Keratinocyte (primary cell): ENCODE measurements around the gene IFI27. TPM values are rescaled to one million over a fixed set of nuclear protein-coding genes. Genes with fewer than 3 reads are reported as not detected.

Source experiments
- DNase-seq: peaks from one replicate; pipeline ENCODE4 v3.0.0-alpha.2; 2011; ENCODE audit warnings: low read depth, missing footprints, low spot score
- FAIRE-seq: peaks from 2 replicates; lab custom pipeline; 2011; peaks lifted over from hg19 to GRCh38; lab: Jason Lieb, UNC
- H2AFZ ChIP-seq: 2 replicates; pipeline ENCODE4 v1.6.0; 2012; ENCODE audit warnings: low read length, control low read depth, inconsistent platforms; ENCODE audit not compliant: control insufficient read depth
- H3K27ac ChIP-seq: 2 replicates; pipeline ENCODE4 v1.5.1; 2011; ENCODE audit warnings: low read length; ENCODE audit not compliant: control insufficient read depth, insufficient read depth
- H3K27me3 ChIP-seq: 3 replicates; pipeline ENCODE4 v1.6.0; 2011; ENCODE audit warnings: low read length; ENCODE audit not compliant: control insufficient read depth, insufficient read depth; ENCODE audit errors: extremely low read depth
- H3K36me3 ChIP-seq, 2 experiments: 2 replicates in 1 of 2; 3 replicates in 1 of 2; pipeline ENCODE4 v1.5.1; 2011; ENCODE audit warnings: low read length in 2 of 2, mild to moderate bottlenecking in 1 of 2; ENCODE audit not compliant: control insufficient read depth in 2 of 2, insufficient read depth in 2 of 2; ENCODE audit errors: extremely low read depth in 1 of 2
- H3K4me1 ChIP-seq: 3 replicates; pipeline ENCODE4 v1.5.1; 2011; ENCODE audit warnings: low read length; ENCODE audit not compliant: control insufficient read depth, insufficient read depth; ENCODE audit errors: extremely low read depth
- H3K4me2 ChIP-seq: 3 replicates; pipeline ENCODE4 v1.6.0; 2011; ENCODE audit warnings: low read depth, low read length; ENCODE audit not compliant: control insufficient read depth, insufficient read depth; ENCODE audit errors: extremely low read depth
- H3K4me3 ChIP-seq, 3 experiments: fragments of 200-600 bp in 1 of 3; sonication (generic) in 1 of 3; 2 replicates in 2 of 3; 3 replicates in 1 of 3; pipeline ENCODE4 v1.5.1; 2011 to 2016; ENCODE audit warnings: low read length in 3 of 3, mild to moderate bottlenecking in 3 of 3, control low read depth in 2 of 3, inconsistent platforms in 1 of 3, low read depth in 1 of 3, mixed read lengths in 1 of 3, mixed run types in 1 of 3, moderate library complexity in 1 of 3; ENCODE audit not compliant: control insufficient read depth in 2 of 3, insufficient read depth in 2 of 3; ENCODE audit errors: extremely low read depth in 1 of 3
- H3K79me2 ChIP-seq: 2 replicates; pipeline ENCODE4 v1.6.0; 2012; ENCODE audit warnings: low read length; ENCODE audit not compliant: control insufficient read depth, insufficient read depth
- H3K9ac ChIP-seq: 3 replicates; pipeline ENCODE4 v1.6.0; 2011; ENCODE audit warnings: low read length; ENCODE audit not compliant: control insufficient read depth, insufficient read depth; ENCODE audit errors: extremely low read depth
- H3K9me1 ChIP-seq: 3 replicates; pipeline ENCODE4 v1.6.0; 2011; ENCODE audit warnings: low read length; ENCODE audit not compliant: control insufficient read depth, insufficient read depth; ENCODE audit errors: extremely low read depth
- H3K9me3 ChIP-seq: 2 replicates; pipeline ENCODE4 v1.5.1; 2012; ENCODE audit warnings: low read depth, low read length; ENCODE audit not compliant: control insufficient read depth
- H4K20me1 ChIP-seq: 3 replicates; pipeline ENCODE4 v1.6.0; 2011; ENCODE audit warnings: low read length; ENCODE audit not compliant: control insufficient read depth, insufficient read depth; ENCODE audit errors: extremely low read depth
- CTCF ChIP-seq, 3 experiments: IDR thresholded peaks in 1 of 3; conservative IDR thresholded peaks in 1 of 3; optimal IDR thresholded peaks in 1 of 3; 2 replicates in 2 of 3; 3 replicates in 1 of 3; pipeline versions ENCODE3 to v1.5.1; 2011; ENCODE audit warnings: low read length in 3 of 3, mild to moderate bottlenecking in 3 of 3, moderate library complexity in 2 of 3, control low read depth in 1 of 3, inconsistent platforms in 1 of 3; ENCODE audit not compliant: insufficient read depth in 2 of 3; ENCODE audit errors: extremely low read depth in 1 of 3
- EZH2 ChIP-seq: IDR thresholded peaks from one replicate; pipeline ENCODE4 v1.6.1; 2012; ENCODE audit warnings: inconsistent platforms, mild to moderate bottlenecking, low read length, moderate library complexity
- dilution Hi-C: fragments of 300-500 bp; cut with MboI; formaldehyde crosslinking; loops from one replicate; pipeline ENCODE4 v1.7.0; 2020; ENCODE audit warnings: low sequenced_read_pairs; ENCODE audit not compliant: extremely low pct_ligation_motif_present
- polyA plus RNA-seq, 5 experiments: library from polyadenylated mRNA; depleted of rRNA in 3 of 5; stranded (reverse) in 3 of 5; stranded (forward) in 1 of 5; unstranded in 1 of 5; fragments of >200 nt; gene quantifications; 1 replicate in 1 of 5; 2 replicates in 3 of 5; 3 replicates in 1 of 5; pipeline versions ENCODE4 v1.2.1 to v1.2.3, GENCODE V29; 2011 to 2012; ENCODE audit warnings: missing spikeins in 2 of 5, low read depth in 1 of 5, low replicate concordance in 1 of 5

IFI27 gene
- polyA plus RNA-seq, 1 donor (not counting 4 experiments of a cell fraction or from before 2014, with no cell fraction given): 1,132 TPM

- H3K36me3 ChIP-seq: no peaks in the 10 kb centered on the region
- H3K4me1 ChIP-seq: no peaks in the 10 kb centered on the region
- H3K9me1 ChIP-seq: no peaks in the 10 kb centered on the region
- TF ChIP-seq CTCF (optimal IDR thresholded peaks at IDR 0.05 in 1 of 3, IDR thresholded peaks at IDR 0.05 in 1 of 3, conservative IDR thresholded peaks at IDR 0.05 in 1 of 3; ENCODE audit: extremely low read depth in 1 of 3, insufficient read depth in 2 of 3, low read length in 3 of 3) (no peak), EZH2 (no peak)
- no peaks in the 10 kb centered on the region for H3K9me3 ChIP-seq
- H2AFZ ChIP-seq: no peak overlapping the region
- no peaks in the 10 kb centered on the region for H4K20me1 ChIP-seq
- no peak overlapping the region for H3K4me2 ChIP-seq
- FAIRE-seq: no peak
- no peaks in the 10 kb centered on the region for H3K79me2 ChIP-seq
- dilution Hi-C loops: no loop called here
- H3K27ac ChIP-seq: no peak overlapping the region
- DNase-seq: no peak
- no peaks in the 10 kb centered on the region for H3K27me3 ChIP-seq
- no peak overlapping the region for H3K4me3 ChIP-seq
- no peak overlapping the region for H3K9ac ChIP-seq
These were observed 28.9 kb downstream of the IFI27 start for GRCh38 chr14:94139421-94139820.

GRCh38 chr14:94142247-94142646, 31.7 kb downstream of the IFI27 start:
- TF ChIP-seq CTCF (optimal IDR thresholded peaks at IDR 0.05 in 1 of 3, IDR thresholded peaks at IDR 0.05 in 1 of 3, conservative IDR thresholded peaks at IDR 0.05 in 1 of 3; ENCODE audit: extremely low read depth in 1 of 3, insufficient read depth in 2 of 3, low read length in 3 of 3) (no peak), EZH2 (no peak)
- no peak overlapping the region for H3K4me3 ChIP-seq
- H3K36me3 ChIP-seq: no peaks in the 10 kb centered on the region
- FAIRE-seq (no peak), DNase-seq (no peak)
- dilution Hi-C loops: no loop called here
- no peaks in the 10 kb centered on the region for H3K79me2 ChIP-seq
- H3K4me2 ChIP-seq: no peak overlapping the region
- H3K27me3 ChIP-seq: no peaks in the 10 kb centered on the region
- H3K4me1 ChIP-seq: no peaks in the 10 kb centered on the region
- H3K9me1 ChIP-seq: no peaks in the 10 kb centered on the region
- no peaks in the 10 kb centered on the region for H3K9me3 ChIP-seq
- no peak overlapping the region for H3K27ac ChIP-seq
- H4K20me1 ChIP-seq: no peaks in the 10 kb centered on the region
- no peak overlapping the region for H3K9ac ChIP-seq
- no peak overlapping the region for H2AFZ ChIP-seq
